NCI-H1105 treated with DMSO at 0.1 percent for 48 hours (cell line): Measurements from ENCODE around the gene ABHD4.
"Not testable (repeated sequence)": the region's sequence is repeated elsewhere in the genome, so short reads cannot be mapped to it uniquely, and the experiment has no call there.

Source experiments
- DNase-seq: peaks from one replicate; lab custom pipeline; 2025; lab: John Stamatoyannopoulos, UW

The ABHD4 gene

GRCh38 chr14:22598099-22598895 is at the start of gene ABHD4:
Gene ABHD4 (plus strand): TSS chr14:22598300. CDS start chr14:22598307, 7 bp downstream.
- peak; percentile 54 for DNase-seq

- DNase-seq = no peak
Measured at GRCh38 chr14:22549324-22549962, 48.7 kb upstream of the ABHD4 start.

DNA sequence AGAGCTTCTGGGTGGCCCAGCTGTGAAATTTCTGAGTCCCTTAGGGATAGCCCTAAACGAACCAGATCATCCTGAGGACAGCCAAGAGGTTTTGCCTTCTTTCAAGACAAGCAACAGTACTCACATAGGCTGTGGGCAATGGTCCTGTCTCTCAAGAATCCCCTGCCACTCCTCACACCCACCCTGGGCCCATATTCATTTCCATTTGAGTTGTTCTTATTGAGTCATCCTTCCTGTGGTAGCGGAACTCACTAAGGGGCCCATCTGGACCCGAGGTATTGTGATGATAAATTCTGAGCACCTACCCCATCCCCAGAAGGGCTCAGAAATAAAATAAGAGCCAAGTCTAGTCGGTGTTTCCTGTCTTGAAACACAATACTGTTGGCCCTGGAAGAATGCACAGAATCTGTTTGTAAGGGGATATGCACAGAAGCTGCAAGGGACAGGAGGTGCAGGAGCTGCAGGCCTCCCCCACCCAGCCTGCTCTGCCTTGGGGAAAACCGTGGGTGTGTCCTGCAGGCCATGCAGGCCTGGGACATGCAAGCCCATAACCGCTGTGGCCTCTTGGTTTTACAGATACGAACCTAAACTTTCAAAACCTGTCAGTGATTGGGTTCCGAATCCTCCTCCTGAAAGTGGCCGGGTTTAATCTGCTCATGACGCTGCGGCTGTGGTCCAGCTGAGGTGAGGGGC is 48.0 kb upstream of the ABHD4 start:
- DNase-seq = no peak

DNA sequence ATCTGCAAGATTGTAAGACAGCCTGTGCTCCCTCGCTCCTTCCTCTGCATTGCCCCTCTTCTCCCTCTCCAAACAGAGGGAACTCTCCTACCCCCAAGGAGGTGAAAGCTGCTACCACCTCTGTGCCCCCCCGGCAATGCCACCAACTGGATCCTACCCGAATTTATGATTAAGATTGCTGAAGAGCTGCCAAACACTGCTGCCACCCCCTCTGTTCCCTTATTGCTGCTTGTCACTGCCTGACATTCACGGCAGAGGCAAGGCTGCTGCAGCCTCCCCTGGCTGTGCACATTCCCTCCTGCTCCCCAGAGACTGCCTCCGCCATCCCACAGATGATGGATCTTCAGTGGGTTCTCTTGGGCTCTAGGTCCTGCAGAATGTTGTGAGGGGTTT is 46.5 kb upstream of the ABHD4 start:
- no peak for DNase-seq

DNA sequence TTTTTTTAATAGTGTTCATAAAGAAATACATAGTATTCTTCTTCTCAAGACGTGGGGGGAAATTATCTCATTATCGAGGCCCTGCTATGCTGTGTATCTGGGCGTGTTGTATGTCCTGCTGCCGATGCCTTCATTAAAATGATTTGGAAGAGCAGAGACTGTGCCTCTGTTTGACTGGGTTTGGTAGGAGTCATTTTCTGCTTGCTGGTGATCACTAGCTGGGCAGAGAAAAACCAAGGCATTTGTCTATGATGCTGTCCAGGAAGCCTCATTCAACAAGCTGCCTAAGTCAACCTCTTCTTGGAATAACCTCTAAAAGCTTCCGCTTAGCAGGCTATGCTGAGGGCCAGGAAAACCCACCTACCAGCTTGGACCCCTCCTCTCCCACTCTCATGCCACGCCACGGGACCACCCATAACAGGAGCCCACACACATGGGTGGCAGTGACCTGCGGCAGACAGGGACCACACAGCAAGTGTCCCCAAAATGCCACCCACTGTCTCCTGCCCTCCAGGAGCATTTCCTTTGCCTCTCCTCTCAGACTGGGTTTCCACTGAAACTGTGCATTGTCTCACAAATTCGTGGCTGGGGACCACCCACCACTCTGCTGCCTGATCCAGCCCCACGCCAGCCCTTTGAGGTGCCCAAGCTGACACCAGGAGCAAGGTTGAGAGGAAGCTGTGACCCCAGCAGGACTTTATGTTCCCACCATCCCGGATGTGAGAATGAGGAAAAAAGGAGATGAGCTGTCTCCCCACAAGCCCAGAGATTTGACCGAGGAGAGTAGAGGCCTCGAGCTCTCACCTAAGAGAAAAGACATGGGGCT is 45.9 kb upstream of the ABHD4 start:
- no peak for DNase-seq

- no peak for DNase-seq
Measured at GRCh38 chr14:22552827-22553076, 45.3 kb upstream of the ABHD4 start.

GRCh38 chr14:22553445-22553844 is 44.7 kb upstream of the ABHD4 start:
- DNase-seq = no peak

DNA sequence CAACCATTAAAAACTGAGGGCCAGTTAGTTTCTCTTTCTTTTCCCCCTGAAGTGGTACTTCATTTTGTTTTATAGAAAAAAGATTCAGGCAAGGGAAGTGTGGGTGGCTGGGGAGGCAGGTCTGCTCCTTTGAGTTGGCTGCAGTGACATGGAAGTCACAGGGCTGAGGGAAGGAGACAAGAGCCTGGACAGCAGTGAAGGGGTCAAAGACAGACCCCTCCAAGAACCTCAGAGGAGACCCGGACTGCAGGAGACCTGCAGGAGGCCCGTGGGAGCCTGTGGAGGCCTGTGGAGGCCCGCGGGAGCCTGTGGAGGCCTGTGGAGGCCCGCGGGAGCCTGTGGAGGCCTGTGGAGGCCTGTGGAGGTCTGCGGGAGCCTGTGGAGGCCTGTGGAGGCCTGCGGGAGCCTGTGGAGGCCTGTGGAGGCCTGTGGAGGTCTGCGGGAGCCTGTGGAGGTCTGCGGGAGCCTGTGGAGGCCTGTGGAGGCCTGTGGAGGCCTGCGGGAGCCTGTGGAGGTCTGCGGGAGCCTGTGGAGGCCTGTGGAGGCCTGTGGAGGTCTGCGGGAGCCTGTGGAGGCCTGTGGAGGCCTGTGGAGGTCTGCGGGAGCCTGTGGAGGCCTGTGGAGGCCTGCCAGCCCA is 44.1 kb upstream of the ABHD4 start:
- DNase-seq = not testable (repeated sequence)

DNA sequence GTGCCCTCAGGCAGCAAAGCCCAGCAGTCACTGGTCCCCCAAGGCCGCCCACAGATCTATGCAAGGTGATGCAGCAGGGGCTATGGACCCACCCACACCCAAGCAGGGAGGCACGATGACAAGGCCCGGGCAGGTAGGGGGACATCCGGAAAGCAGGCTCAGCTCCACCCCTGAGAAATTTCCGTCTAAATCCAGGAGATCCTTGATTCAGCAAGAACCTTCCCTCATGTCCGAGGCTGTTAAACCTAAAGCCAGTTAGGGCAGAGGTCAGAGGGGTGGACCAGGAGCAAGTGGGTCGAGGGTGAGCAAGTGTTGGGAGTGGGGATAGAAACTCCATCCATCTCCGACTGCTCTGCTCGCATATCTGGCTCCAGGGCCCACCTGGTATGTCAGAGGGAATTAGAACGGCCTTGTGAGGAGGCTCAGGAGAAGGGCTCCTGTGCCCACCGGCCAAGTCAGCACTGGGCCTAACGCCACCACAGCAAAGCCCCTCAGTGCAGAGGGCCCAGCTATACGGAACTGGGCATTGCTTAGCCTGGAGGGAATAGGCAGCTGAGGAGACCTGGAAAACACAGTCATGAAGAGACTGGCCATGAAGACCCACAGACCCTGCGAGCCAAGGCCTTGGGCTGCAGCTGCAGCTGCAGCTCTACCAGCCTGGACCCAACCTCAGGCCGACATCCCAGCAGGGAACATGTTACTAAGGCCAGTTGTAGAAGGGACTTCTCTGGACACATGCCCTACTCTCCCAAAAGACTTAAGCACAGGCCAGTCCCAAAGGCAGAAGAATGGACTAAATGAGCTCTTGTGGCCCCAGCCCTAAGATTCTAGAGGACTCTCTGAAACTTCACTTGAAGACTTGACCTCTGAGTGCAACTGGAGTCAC is 43.4 kb upstream of the ABHD4 start:
- no peak for DNase-seq

DNA sequence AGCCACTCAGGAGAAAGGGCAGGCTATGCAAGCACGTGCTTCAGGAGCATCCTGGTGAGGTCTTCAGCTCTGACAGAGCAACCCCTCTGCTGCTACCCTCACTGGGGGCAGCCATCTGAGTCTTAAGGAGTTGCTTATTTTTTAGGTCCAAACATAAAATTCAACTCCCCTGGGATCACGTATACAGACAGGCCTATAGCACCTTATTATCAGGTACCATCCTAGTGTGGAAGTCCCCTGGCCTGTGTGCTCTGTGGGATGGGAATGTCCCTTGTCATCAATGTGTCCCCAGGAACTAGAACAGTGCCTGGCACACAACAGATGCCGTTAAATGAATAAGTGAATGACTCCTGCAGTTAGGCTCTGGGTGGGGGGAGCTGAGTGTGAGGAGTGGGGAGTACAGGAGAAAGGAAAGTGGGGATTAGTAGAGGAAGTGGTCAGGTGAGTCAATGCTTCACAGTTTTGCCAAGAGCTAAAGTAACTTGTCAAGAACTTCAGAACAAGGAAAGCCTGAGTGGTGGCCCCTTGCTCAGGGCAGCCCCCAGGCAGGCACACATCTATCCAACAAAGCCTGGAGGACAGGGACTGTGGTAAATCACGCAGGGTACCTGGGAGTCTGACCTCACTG is 42.6 kb upstream of the ABHD4 start:
- no peak for DNase-seq

GRCh38 chr14:22556021-22556989 is 41.8 kb upstream of the ABHD4 start:
- DNase-seq = no peak

GRCh38 chr14:22556990-22557623 is 41.0 kb upstream of the ABHD4 start:
- peak; percentile 67 for DNase-seq

DNA sequence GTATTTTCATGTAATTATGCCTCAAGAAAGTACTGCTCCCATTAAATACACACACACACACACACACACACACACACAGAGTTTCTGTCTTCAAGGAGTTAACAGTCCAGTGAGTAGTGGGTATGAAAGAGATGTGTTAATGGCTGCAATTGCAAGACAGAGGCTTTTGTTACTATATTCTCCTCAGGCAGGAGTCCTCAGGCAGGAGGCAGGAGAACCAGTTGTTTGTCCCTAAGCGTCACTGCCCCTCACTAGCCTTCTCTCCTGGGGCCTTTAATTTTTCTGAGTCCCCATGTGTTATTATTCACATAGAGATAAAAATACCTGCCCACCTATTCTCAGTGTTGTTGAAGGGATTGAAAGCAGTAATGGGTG is 40.3 kb upstream of the ABHD4 start:
- DNase-seq = no peak

DNA sequence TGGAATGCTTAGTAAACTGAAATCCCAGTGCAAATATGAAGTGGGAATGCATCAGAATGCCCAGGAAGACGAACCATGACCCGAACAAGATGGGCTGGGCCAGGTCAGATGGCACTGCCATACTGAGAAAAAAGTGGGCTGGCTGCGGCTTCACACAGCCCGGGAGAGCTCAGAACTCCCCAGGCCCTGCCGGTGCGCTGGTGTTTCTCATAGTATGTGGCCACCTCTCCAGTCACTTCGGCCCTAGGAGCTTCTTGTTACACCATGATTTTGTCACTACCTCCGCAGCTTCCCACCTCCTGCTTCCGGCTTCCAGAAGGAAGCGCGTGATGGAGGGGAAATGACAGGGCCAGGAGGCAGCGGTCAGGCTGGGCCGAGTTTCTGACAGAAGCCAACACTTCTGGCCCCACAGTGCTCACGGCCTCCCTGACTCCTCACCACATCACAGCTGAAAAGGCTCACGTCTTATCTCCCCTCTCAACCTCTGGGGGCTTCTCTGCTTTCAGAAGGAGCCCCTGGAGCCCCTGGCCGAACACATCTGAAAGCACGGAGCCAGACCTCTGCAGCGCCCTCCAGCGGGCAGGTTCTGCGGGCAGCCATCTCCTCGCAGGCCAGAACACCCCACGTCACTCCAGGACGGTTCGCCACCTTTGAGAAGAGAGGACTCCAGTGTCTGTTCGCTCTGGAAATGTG is 39.7 kb upstream of the ABHD4 start:
- no peak for DNase-seq

- no peak for DNase-seq
Measured at GRCh38 chr14:22559041-22559440, 39.1 kb upstream of the ABHD4 start.

DNA sequence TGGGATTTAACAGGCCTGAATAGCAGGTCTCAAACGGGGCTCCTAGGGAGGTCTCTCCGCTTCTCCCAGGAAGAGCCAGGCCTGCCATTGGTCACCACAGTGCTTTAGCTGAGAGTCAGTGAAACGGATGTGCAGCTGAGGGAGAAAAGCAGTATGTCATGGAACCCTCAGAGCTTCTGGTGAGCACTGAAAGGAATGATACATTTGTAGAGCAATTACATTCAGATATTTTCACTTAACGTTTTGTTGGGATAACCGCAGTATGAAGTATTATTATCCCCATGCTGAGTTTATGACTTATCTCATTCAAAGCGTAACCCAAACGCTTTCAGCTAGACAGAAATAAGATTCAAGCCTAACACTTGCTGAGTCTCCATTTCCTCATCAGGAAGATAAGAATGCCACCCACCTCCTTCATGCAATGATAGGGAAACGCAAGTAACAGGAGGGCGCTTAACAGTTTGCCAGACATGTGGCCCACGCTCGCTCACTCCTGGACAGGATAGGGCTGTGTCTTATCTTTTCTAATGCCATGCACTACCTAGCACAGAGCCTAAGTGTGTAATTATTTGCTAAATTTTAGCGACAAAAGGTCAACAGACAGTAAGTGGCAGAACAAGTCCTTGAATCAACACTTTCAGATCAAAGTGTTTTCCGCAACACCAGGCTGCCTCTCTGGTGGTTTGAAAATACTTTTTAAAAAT is 37.3 kb upstream of the ABHD4 start:
- no peak for DNase-seq

DNA sequence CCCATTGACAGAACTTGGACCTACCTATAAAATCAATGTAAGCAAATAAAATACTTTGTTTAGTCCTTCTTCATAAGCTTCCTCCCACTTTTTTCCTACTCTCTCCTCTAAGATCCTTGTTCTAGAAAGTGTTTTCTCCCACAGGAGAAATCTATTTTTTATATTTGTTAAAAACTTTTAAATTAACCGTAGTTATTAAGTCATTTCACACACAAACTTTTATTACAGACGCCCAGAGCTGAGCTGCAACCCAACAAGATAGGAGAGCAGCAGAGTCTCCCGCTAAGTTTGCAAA is 36.8 kb upstream of the ABHD4 start:
- no peak for DNase-seq
